Central memory CD8-positive, alpha-beta T cell (primary cell): ENCODE measurements around the gene GDF2.

Experiments
- ATAC-seq: fragments of 150-1000 bp; cut with Tn5 transposase; replicated peaks from 2 replicates; pipeline ENCODE4 v1.10.0; 2022; ENCODE audit warnings: mild to moderate bottlenecking, moderate FRiP score, moderate number of reproducible peaks; ENCODE audit not compliant: poor library complexity, severe bottlenecking; ENCODE audit errors: extremely low read depth
- DNase-seq, 2 donors: peaks; one replicate each; pipeline ENCODE4 v3.0.0; 2021; ENCODE audit warnings: low spot score in 2 of 2
- H3K27ac Mint-ChIP-seq: one replicate; pipeline ENCODE4 v1.8.0; 2022; ENCODE audit warnings: low read depth, mild to moderate bottlenecking, moderate library complexity, mixed read lengths
- H3K27me3 Mint-ChIP-seq: one replicate; pipeline ENCODE4 v1.8.0; 2022; ENCODE audit warnings: mixed read lengths
- H3K36me3 Mint-ChIP-seq: one replicate; pipeline ENCODE4 v1.8.0; 2022; ENCODE audit warnings: mild to moderate bottlenecking, moderate library complexity, mixed read lengths; ENCODE audit not compliant: insufficient read depth
- H3K4me1 Mint-ChIP-seq: one replicate; pipeline ENCODE4 v1.8.0; 2022; ENCODE audit warnings: mixed read lengths
- H3K4me3 Mint-ChIP-seq: one replicate; pipeline ENCODE4 v1.8.0; 2022; ENCODE audit warnings: mild to moderate bottlenecking, moderate library complexity, mixed read lengths
- H3K9me3 Mint-ChIP-seq: one replicate; pipeline ENCODE4 v1.8.0; 2022; ENCODE audit warnings: mixed read lengths

Gene GDF2

GRCh38 chr10:47346581-47347302 lies 24.5 kb downstream of the GDF2 start:
- Mint-ChIP-seq H3K27ac (no peak overlapping the region), H3K27me3 (peaks cover 7% of the 10 kb centered on the region), H3K4me1 (no peaks in the 10 kb centered on the region), H3K36me3 (no peaks in the 10 kb centered on the region), H3K4me3 (no peak overlapping the region), H3K9me3 (no peaks in the 10 kb centered on the region)
- ATAC-seq (no peak), DNase-seq (no peak)

- Mint-ChIP-seq H3K27me3 (peaks cover 6% of the 10 kb centered on the region), H3K4me1 (no peaks in the 10 kb centered on the region), H3K27ac (no peak overlapping the region), H3K4me3 (no peak overlapping the region), H3K9me3 (no peaks in the 10 kb centered on the region), H3K36me3 (no peaks in the 10 kb centered on the region)
- ATAC-seq (no peak), DNase-seq (no peak)
Measured at GRCh38 chr10:47347303-47347675, 25.0 kb downstream of the GDF2 start.

GRCh38 chr10:47348138-47348651 lies 25.9 kb downstream of the GDF2 start, which contains the start of gene RBP3:
Gene RBP3, plus strand, starts transcription at chr10:47348363. Its CDS starts 122 bp downstream, at chr10:47348485.
- no peak for DNase-seq
- Mint-ChIP-seq H3K4me3 (no peak within 1 kb of the TSS), H3K36me3 (peaks cover under 1% of the 10 kb centered on the region), H3K9me3 (no peaks in the 10 kb centered on the region), H3K4me1 (no peaks in the 10 kb centered on the region), H3K27ac (no peak within 1 kb of the TSS), H3K27me3 (peaks cover 6% of the 10 kb centered on the region)
- ATAC-seq = no peak

- no peak overlapping the region for H3K27ac Mint-ChIP-seq
- no peaks in the 10 kb centered on the region for H3K4me1 Mint-ChIP-seq
- no peaks in the 10 kb centered on the region for H3K9me3 Mint-ChIP-seq
- no peak for ATAC-seq
- no peak for DNase-seq
- H3K36me3 Mint-ChIP-seq = peaks cover 3% of the 10 kb centered on the region
- H3K27me3 Mint-ChIP-seq = peaks cover 6% of the 10 kb centered on the region
- no peak overlapping the region for H3K4me3 Mint-ChIP-seq
Measured at GRCh38 chr10:47348661-47349470, 26.6 kb downstream of the GDF2 start.

GRCh38 chr10:47349516-47349915 lies 27.3 kb downstream of the GDF2 start:
- peaks cover 6% of the 10 kb centered on the region for H3K27me3 Mint-ChIP-seq
- H3K27ac Mint-ChIP-seq = no peak overlapping the region
- no peaks in the 10 kb centered on the region for H3K4me1 Mint-ChIP-seq
- DNase-seq (no peak), ATAC-seq (no peak)
- no peaks in the 10 kb centered on the region for H3K9me3 Mint-ChIP-seq
- no peak overlapping the region for H3K4me3 Mint-ChIP-seq
- peaks cover 3% of the 10 kb centered on the region for H3K36me3 Mint-ChIP-seq

- Mint-ChIP-seq H3K9me3 (no peaks in the 10 kb centered on the region), H3K27ac (no peak overlapping the region), H3K4me1 (no peaks in the 10 kb centered on the region), H3K36me3 (peaks cover 3% of the 10 kb centered on the region), H3K4me3 (no peak overlapping the region), H3K27me3 (peaks cover 6% of the 10 kb centered on the region)
- DNase-seq (no peak), ATAC-seq (no peak)
Measured at GRCh38 chr10:47349941-47350371, 27.7 kb downstream of the GDF2 start.

- no peaks in the 10 kb centered on the region for H3K9me3 Mint-ChIP-seq
- ATAC-seq (no peak), DNase-seq (no peak)
- H3K36me3 Mint-ChIP-seq = peaks cover 3% of the 10 kb centered on the region
- no peak overlapping the region for H3K27ac Mint-ChIP-seq
- no peak overlapping the region for H3K4me3 Mint-ChIP-seq
- H3K27me3 Mint-ChIP-seq = peaks cover 6% of the 10 kb centered on the region
- no peaks in the 10 kb centered on the region for H3K4me1 Mint-ChIP-seq
Measured at GRCh38 chr10:47350671-47351640, 28.7 kb downstream of the GDF2 start.

GRCh38 chr10:47351899-47352815 lies 29.9 kb downstream of the GDF2 start:
- no peaks in the 10 kb centered on the region for H3K9me3 Mint-ChIP-seq
- peaks cover 6% of the 10 kb centered on the region for H3K27me3 Mint-ChIP-seq
- no peak for ATAC-seq
- no peaks in the 10 kb centered on the region for H3K4me1 Mint-ChIP-seq
- no peak for DNase-seq
- H3K27ac Mint-ChIP-seq = no peak overlapping the region
- H3K4me3 Mint-ChIP-seq = no peak overlapping the region
- peaks cover 3% of the 10 kb centered on the region for H3K36me3 Mint-ChIP-seq

- ATAC-seq = no peak
- no peaks in the 10 kb centered on the region for H3K4me1 Mint-ChIP-seq
- peaks cover 6% of the 10 kb centered on the region for H3K27me3 Mint-ChIP-seq
- no peaks in the 10 kb centered on the region for H3K9me3 Mint-ChIP-seq
- DNase-seq = no peak
- H3K36me3 Mint-ChIP-seq = peaks cover 4% of the 10 kb centered on the region
- H3K4me3 Mint-ChIP-seq = no peak overlapping the region
- H3K27ac Mint-ChIP-seq = no peak overlapping the region
Measured at GRCh38 chr10:47353351-47353750, 31.1 kb downstream of the GDF2 start.

- H3K4me3 Mint-ChIP-seq = no peak overlapping the region
- no peak overlapping the region for H3K27ac Mint-ChIP-seq
- no peak for DNase-seq
- ATAC-seq = no peak
- no peaks in the 10 kb centered on the region for H3K4me1 Mint-ChIP-seq
- no peaks in the 10 kb centered on the region for H3K9me3 Mint-ChIP-seq
- H3K36me3 Mint-ChIP-seq = peaks cover 4% of the 10 kb centered on the region
- no peaks in the 10 kb centered on the region for H3K27me3 Mint-ChIP-seq
Measured at GRCh38 chr10:47354165-47354564, 31.9 kb downstream of the GDF2 start.

- Mint-ChIP-seq H3K4me3 (no peak overlapping the region), H3K27ac (no peak overlapping the region)
- ATAC-seq = no peak
Measured at GRCh38 chr10:47354900-47355299, 32.6 kb downstream of the GDF2 start.

More at GRCh38 chr10:47354900-47355299, 32.6 kb downstream of the GDF2 start:
- Mint-ChIP-seq H3K4me1 (no peaks in the 10 kb centered on the region), H3K36me3 (peaks cover 4% of the 10 kb centered on the region), H3K9me3 (no peaks in the 10 kb centered on the region), H3K27me3 (no peaks in the 10 kb centered on the region)
- no peak for DNase-seq
